SIG-M5 treated with dmso at 0.1 percent for 504 hours (cell line): Measurements from ENCODE around the gene OR1I1.
A peak's percentile ranks its signal among the peaks of the same experiment; 100 is the strongest.

Source experiments
- DNase-seq: peaks from one replicate; lab custom pipeline; 2025; ENCODE audit not compliant: unreplicated experiment; lab: John Stamatoyannopoulos, UW

Gene OR1I1

GRCh38 chr19:15116856-15117255 lies 34.8 kb downstream of the OR1I1 start:
- DNase-seq, result no peak

DNA sequence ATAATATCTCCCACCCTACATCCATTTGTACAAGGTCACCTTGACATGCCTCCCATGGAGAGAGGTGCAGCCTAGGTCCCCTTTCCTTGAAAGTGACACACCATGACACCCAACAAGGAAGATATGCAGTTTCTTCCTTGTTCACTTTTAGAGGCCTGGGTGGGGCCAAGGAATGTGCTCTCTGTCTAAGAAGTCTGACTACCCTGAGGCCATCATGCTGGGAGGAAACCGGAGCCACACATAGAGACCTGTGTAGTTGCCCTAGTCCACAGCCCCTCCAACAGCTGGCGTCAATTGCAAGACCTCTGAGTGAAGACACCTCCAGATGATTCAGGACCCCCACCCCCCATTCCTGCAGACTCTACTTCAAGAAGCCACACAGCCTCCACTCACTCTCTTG lies 36.2 kb downstream of the OR1I1 start:
- DNase-seq, result no peak

DNA sequence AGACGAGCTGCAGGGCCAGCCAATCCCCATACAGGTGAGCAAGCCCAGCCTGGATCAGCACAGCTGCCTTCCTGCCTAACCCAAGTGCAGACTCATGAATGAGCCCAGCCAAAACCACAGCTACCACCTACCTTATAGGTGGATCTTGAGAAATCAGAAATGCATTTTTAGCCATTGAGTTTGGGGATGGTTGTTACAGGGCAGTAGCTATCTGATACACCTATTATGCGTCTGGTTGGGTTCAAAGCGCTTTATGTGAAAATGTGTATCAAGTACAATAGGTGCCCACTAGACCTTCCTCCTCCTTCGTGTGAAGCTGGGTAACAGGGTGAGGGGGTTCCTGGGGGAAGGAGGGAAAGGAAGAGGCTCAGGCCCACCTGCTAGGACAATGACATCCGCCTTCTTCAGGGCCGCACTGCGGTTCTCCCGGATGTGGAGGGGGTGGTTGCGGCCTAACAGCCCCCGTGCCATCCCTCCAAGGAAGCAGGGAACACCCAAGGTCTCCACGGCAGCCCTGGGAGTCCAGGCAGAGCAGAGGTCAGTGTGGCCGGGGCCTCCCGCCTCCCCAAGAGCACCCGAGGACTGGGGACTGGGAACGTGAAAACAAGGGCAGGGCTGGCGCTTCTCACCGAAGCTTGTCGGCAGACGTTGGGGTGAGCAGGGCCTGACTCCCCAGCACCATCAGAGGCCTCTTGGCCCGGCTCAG lies 36.9 kb downstream of the OR1I1 start:
- DNase-seq, result no peak

DNA sequence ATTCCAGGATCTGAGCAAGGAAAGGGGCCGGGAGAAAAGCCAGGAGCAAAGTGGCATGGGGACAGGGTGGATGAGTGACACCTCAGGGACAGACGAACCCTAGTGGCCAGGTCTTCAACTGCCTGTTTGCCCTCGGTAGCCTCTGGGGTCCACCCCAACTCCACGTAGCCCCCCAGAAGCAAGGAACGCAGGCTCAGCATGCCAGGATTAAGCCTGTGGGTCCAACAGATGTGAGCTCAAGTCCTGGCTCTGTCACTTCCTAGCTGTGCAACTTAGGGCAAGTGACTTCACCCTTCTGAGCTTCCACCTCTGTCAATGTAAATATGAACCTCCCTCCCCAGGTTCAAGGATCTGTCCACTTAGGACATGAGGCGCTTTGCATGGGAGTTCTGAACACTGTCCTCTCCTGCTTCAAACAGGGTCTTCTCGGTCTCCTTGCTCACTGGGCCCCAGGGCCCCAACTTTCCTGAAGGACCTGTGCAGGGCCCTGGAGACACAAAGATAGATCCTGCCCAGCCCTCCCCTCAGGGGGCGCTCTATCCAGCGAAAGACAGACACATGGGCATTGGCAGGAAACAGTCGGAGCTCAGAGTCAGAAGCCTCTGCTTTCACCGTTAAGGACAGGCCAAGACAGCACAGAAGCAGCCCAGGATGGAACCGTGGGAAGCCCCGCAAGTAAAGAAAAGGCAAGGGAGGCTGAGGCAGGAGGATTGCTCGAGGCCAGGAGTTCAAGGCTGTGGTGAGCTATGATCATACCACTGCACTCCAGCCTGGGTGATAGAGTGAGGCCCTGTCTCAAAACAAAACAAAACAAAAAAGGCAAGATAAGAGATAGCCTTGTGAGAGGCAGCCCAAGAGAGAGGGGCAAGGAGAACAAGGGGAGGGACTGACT lies 38.4 kb downstream of the OR1I1 start:
- DNase-seq, result no peak

DNA sequence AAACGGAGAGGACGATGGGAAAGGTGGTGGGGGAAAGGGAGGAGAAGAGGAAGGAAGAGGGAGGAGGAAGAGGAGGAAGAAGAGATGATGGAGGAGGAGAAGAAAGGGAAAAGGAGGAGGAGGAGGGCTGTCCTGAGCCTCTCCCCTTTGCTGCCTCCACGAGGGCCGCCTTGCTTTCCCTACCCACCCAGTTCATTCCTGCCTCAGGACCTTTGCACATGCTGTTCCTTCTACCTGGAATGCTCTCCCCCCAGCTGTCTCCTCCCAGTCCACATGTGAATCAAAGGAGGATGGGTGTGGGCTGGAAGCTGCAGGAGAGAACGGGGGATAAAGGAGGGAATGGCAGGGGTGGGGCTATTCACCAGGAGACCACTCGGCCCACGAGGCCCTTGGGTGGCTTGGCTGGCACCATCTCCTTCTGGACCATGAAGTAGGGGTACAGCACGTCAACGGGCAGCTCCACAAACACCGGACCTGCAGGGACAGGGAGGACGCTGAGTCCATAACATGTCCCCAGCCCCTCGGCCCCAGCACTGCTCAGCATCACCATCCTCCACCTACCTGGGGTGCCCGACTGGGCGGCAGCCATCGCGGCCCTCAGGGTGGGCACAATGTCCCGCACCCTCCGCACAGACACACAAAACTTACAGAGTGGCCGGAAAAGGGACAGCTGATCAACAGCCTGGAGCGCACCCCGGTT lies 40.5 kb downstream of the OR1I1 start:
- DNase-seq, result no peak

DNA sequence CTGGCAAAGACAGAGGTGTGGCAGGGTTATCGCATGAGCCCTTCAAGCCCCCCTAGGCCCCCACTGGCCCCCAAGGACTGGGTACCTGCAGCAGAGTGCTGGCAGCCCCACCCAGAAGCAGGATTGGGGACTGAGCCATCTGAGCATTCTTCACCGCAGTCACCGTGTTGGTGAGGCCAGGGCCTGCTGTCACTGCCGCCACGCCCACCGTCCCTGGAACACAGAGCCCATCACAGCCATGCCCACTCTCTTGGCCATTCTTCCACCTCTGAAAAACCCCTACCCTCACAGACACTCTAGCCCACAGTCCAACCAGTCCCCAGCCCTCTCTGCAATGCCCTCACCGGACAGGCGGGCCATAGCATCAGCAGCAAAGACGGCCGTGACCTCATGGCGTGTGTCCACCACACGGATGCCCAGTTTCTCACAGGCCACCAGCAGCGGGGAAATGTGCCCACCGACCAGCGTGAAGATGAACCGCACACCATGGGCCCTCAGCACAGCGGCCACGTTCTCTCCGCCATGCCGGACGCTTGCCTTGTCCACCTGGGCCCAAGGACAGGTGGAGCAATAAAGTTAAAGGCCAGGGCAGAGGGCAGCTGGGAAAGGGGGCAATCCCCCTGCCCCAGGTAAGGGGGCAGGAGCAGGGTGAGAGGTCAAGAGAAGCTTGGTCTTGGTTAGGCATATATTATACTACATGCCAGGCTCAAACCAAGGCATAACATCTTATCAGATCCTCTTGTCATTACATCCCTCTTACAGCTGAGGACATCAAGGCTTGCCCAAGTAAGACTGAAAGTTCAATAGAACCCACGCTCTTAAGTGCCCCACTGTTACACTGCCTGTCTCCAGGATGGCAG lies 41.2 kb downstream of the OR1I1 start:
- no peak for DNase-seq

- no peak for DNase-seq
These were observed 41.9 kb downstream of the OR1I1 start for GRCh38 chr19:15123900-15124299.

- no peak for DNase-seq
These were observed 42.7 kb downstream of the OR1I1 start for GRCh38 chr19:15124572-15125231.

DNA sequence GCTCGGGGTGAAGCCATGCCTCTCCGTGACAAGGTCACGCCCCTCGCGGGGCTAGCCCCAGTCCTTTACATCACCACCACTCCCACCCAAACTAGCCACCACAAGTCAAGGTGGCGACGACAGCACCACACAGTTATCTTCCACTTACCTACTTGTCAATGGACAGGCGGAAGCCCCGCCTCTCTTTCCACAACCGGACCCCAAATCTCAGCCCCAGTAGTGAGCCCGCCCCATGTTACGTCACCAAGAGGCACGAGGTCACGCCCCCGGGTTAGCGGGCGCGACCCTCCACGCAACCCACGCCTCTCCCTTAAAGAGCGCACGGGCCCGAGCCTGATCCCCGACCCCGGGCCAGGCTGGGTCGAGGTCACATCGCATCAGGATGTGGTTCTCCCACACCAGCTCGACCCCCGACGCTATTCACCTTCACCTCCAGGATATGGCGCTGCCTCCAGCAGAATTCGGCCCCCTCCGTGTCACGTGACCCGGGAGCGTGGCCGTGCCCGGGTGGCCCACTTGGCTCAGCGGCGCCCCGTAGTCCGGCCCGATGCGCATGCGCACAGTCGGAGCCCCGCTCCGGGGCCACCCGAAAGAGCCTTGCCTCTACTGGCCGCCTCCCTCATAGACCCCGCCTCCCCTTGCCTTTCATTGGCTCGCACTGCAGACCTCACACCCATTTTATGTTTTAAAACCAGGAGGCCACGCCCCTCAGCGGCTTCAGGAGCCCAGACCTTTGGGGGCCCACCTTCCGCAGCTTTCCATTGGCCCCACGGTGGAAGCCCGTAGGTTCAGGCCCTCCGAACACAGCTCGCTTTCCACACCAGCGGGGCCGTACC lies 43.4 kb downstream of the OR1I1 start:
- peak; percentile 95 for DNase-seq

GRCh38 chr19:15126131-15126910 lies 44.3 kb downstream of the OR1I1 start:
- no peak for DNase-seq

GRCh38 chr19:15128162-15128770 lies 46.3 kb downstream of the OR1I1 start:
- no peak for DNase-seq

DNA sequence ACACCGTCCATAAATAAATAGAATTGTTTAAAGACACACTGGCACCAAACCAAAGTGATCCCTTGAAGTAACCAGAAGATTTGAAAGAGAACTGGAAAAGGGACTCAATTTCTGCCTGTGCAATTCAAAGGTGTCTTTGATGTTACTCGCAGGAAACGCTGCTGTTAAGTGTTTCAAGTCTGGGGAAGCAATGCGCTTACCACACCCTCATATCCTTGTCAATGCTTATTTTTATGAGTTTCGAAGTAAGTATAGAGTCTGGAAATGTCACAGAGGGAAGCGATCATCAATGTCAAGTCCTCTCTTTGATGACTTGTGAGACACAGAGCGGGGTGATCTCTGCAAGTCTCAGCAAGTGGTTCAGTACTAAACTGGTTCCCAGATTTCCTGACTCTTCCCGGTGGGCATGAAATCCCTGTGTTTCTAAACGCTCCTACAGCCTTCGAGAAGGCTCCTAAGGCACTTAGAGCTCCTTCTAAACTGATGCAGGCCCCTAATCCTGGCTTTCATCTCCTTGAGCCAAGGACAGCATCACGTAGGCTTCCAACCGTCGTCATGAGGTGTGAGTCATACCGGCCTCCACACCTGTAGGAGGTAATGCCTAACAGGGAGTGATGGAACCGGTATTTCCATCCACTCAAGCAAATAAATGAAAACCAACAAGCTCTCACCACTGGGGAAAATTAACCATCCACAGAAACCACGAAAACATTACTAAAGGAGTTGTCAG lies 48.0 kb downstream of the OR1I1 start:
- DNase-seq, result peak; percentile 48

DNA sequence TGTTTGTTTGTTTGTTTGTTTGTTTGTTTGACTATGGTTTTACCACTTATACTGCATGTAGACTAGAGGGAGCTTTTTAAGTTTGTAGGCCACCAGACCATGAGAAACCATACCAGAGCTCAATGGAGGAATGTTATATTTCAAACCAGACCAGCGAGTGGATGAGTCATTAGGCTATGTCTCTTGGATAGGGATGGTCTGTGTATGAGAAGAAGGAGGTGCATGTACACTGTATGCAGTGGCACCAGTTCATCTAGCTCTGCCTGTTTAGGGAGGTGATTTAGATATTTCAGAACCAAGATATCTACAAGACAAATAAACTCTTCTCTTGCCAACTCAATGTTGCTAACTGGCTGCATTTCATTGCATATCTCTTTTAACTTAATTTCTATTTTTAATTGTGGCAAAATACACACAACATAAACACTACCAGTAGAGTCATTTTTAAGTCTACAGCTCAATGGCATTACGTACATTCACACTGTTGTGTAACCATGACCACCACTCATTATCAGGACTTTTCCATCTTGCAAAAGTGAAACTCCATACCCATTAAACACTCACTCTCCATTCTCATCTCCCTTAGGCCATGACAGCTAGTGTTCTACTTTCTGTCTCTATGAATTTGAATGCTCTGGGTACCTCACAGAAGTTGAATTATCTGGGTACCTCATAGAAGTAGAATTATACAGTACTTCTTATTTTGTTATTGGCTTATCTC lies 54.4 kb downstream of the OR1I1 start:
- DNase-seq, result peak; percentile 51

GRCh38 chr19:15137777-15138176 lies 55.8 kb downstream of the OR1I1 start:
- DNase-seq, result no peak

- DNase-seq, result no peak
These were observed 56.4 kb downstream of the OR1I1 start for GRCh38 chr19:15138427-15138826.

DNA sequence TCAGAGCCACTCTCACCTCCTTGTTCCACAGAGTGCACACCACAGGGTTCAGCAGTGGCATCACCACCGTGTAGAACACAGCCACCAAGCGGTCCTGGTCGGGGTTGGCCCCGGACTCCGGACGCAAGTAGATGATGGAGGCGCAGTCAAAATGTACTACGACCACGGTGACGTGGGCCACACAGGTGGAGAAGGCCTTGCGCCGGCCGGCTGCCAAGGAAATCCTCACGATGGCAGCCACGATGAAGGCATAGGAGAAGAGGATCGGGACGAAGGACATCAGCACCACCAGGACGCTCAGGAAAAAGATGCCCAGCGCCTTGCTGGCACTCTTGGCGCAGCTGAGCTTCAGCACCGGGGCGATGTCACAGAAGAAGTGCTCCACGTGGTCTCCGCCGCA lies 59.1 kb downstream of the OR1I1 start:
- DNase-seq, result no peak

GRCh38 chr19:15142313-15142712 lies 60.3 kb downstream of the OR1I1 start:
- DNase-seq, result no peak
